MM.1S (cell line): ENCODE data around the gene CCDC124.

Experiments
- CTCF ChIP-seq: fragments of 300-600 bp; sonication (generic); IDR thresholded peaks from 2 replicates; pipeline ENCODE4 v1.5.1; 2016; ENCODE audit warnings: antibody characterized with exemption, low read length, mixed read lengths
- EZH2 ChIP-seq: fragments of 300-600 bp; sonication (generic); optimal IDR thresholded peaks from 2 replicates; pipeline ENCODE3; 2017; ENCODE audit warnings: low read depth, mild to moderate bottlenecking, antibody characterized with exemption, low read length, mixed read lengths
- EZH2phosphoT487 ChIP-seq: fragments of 300-600 bp; sonication (generic); IDR thresholded peaks from 2 replicates; pipeline ENCODE4 v1.6.1; 2018; ENCODE audit warnings: antibody characterized with exemption, low read length

GRCh38 chr19:17988161-17988560 lies 55.3 kb downstream of the CCDC124 start:
- TF ChIP-seq CTCF: no peak
- TF ChIP-seq EZH2: no peak
- TF ChIP-seq EZH2phosphoT487: no peak
